HEK293 (cell line): Measurements from ENCODE around the gene ACTN4.
A peak's percentile ranks its signal among the peaks of the same experiment; 100 is the strongest.

Source experiments
- CTCF ChIA-PET: fragments of 350-600 bp; formaldehyde crosslinking; extraction: SDS; loops from one replicate; lab custom pipeline; 2021; ENCODE audit warnings: antibody characterized with exemption; lab: Yijun Ruan, JAX
- POLR2A ChIA-PET: fragments of 300-600 bp; formaldehyde crosslinking; extraction: SDS; loops from one replicate; lab custom pipeline; 2020; ENCODE audit warnings: antibody characterized with exemption, inconsistent platforms; lab: Yijun Ruan, JAX
- H3K27ac ChIP-seq: fragments of 200-500 bp; sonication (Bioruptor generic); 2 replicates; pipeline ENCODE4 v1.5.1; 2014; ENCODE audit warnings: low read depth, low read length, control low read depth, inconsistent platforms; ENCODE audit errors: extremely low read depth
- H3K36me3 ChIP-seq, 2 experiments: fragments of 200-500 bp in 1 of 2; sonication (Bioruptor generic) in 1 of 2; 1 replicate in 1 of 2; 2 replicates in 1 of 2; pipeline ENCODE4 v1.5.1; 2014 to 2017; ENCODE audit warnings: inconsistent platforms in 2 of 2, low read length in 2 of 2; ENCODE audit not compliant: control insufficient read depth in 2 of 2, insufficient read depth in 1 of 2
- H3K4me1 ChIP-seq: fragments of 200-500 bp; sonication (Bioruptor generic); 2 replicates; pipeline ENCODE4 v1.5.1; 2014; ENCODE audit warnings: mild to moderate bottlenecking, low read length, inconsistent platforms; ENCODE audit not compliant: control insufficient read depth, insufficient read depth
- H3K4me3 ChIP-seq: 2 replicates; pipeline ENCODE4 v1.5.1; 2011; ENCODE audit warnings: low read depth, mild to moderate bottlenecking, control low read depth, low read length, moderate library complexity
- H3K9me3 ChIP-seq: fragments of 200-500 bp; sonication (Bioruptor generic); 2 replicates; pipeline ENCODE4 v1.5.1; 2014; ENCODE audit warnings: low read depth, low read length, inconsistent platforms; ENCODE audit not compliant: control insufficient read depth, insufficient read depth
- INSM2 ChIP-seq: fragments of 450-650 bp; formaldehyde crosslinking; IDR thresholded peaks from 2 replicates; pipeline ENCODE4 v1.5.1; 2016; ENCODE audit warnings: missing biosample characterization, missing genetic modification characterization
- OVOL3 ChIP-seq: fragments of 450-650 bp; formaldehyde crosslinking; IDR thresholded peaks from 2 replicates; pipeline ENCODE4 v1.5.1; 2016; ENCODE audit warnings: missing biosample characterization, missing genetic modification characterization
- SETDB1 ChIP-seq: IDR thresholded peaks from one replicate; pipeline ENCODE4 v1.6.1; 2017; ENCODE audit warnings: mild to moderate bottlenecking, low read length, moderate library complexity, mixed read lengths; ENCODE audit not compliant: insufficient read length
- TRIM28 ChIP-seq: IDR thresholded peaks from 2 replicates; pipeline ENCODE4 v1.6.1; 2011; ENCODE audit warnings: low read length, control low read depth, borderline replicate concordance
- YY1 ChIP-seq: fragments of 450-650 bp; formaldehyde crosslinking; IDR thresholded peaks from 2 replicates; pipeline ENCODE4 v1.5.1; 2018; ENCODE audit warnings: missing biosample characterization, missing genetic modification characterization
- YY2 ChIP-seq: fragments of 450-650 bp; formaldehyde crosslinking; IDR thresholded peaks from 2 replicates; pipeline ENCODE4 v1.5.1; 2016; ENCODE audit warnings: missing biosample characterization, missing genetic modification characterization
- ZBTB20 ChIP-seq: fragments of 450-650 bp; formaldehyde crosslinking; IDR thresholded peaks from 2 replicates; pipeline ENCODE4 v1.5.1; 2016; ENCODE audit warnings: missing biosample characterization, missing genetic modification characterization
- ZBTB21 ChIP-seq: fragments of 450-650 bp; formaldehyde crosslinking; IDR thresholded peaks from 2 replicates; pipeline ENCODE4 v1.5.1; 2017; ENCODE audit warnings: missing biosample characterization, missing genetic modification characterization
- ZNF174 ChIP-seq: fragments of 450-650 bp; formaldehyde crosslinking; IDR thresholded peaks from 2 replicates; pipeline ENCODE4 v1.5.0; 2017; ENCODE audit warnings: missing biosample characterization, mild to moderate bottlenecking, missing genetic modification characterization
- ZNF26 ChIP-seq: fragments of 450-650 bp; formaldehyde crosslinking; IDR thresholded peaks from 2 replicates; pipeline ENCODE4 v1.5.1; 2016; ENCODE audit warnings: missing biosample characterization, missing genetic modification characterization
- ZNF302 ChIP-seq: fragments of 450-650 bp; formaldehyde crosslinking; IDR thresholded peaks from 2 replicates; pipeline ENCODE4 v1.5.1; 2016; ENCODE audit warnings: missing biosample characterization, missing genetic modification characterization, low read depth
- ZNF335 ChIP-seq: fragments of 450-650 bp; formaldehyde crosslinking; conservative IDR thresholded peaks from 2 replicates; pipeline ENCODE4 v1.5.1; 2016; ENCODE audit warnings: missing biosample characterization, missing genetic modification characterization
- ZNF416 ChIP-seq: fragments of 450-650 bp; formaldehyde crosslinking; IDR thresholded peaks from 2 replicates; pipeline ENCODE4 v1.5.1; 2016; ENCODE audit warnings: missing biosample characterization, missing genetic modification characterization
- ZNF426 ChIP-seq: fragments of 450-650 bp; formaldehyde crosslinking; IDR thresholded peaks from 2 replicates; pipeline ENCODE4 v1.5.1; 2017; ENCODE audit warnings: missing biosample characterization, missing genetic modification characterization, mild to moderate bottlenecking, inconsistent platforms, moderate library complexity
- ZNF433 ChIP-seq: fragments of 450-650 bp; formaldehyde crosslinking; IDR thresholded peaks from 2 replicates; pipeline ENCODE4 v1.5.1; 2016; ENCODE audit warnings: missing biosample characterization, missing genetic modification characterization, low read depth
- ZNF510 ChIP-seq: fragments of 450-650 bp; formaldehyde crosslinking; IDR thresholded peaks from 2 replicates; pipeline ENCODE4 v1.5.1; 2018; ENCODE audit warnings: mild to moderate bottlenecking, missing genetic modification characterization, missing biosample characterization; ENCODE audit not compliant: insufficient replicate concordance
- ZNF621 ChIP-seq: fragments of 450-650 bp; formaldehyde crosslinking; IDR thresholded peaks from 2 replicates; pipeline ENCODE4 v1.5.1; 2017; ENCODE audit warnings: missing biosample characterization, missing genetic modification characterization
- ZNF623 ChIP-seq: fragments of 450-650 bp; formaldehyde crosslinking; IDR thresholded peaks from 2 replicates; pipeline ENCODE4 v1.5.1; 2016; ENCODE audit warnings: missing biosample characterization, missing genetic modification characterization
- ZNF654 ChIP-seq: fragments of 450-650 bp; formaldehyde crosslinking; IDR thresholded peaks from 2 replicates; pipeline ENCODE4 v1.5.1; 2016; ENCODE audit warnings: low read depth, missing biosample characterization, missing genetic modification characterization
- ZNF660 ChIP-seq: fragments of 450-650 bp; IDR thresholded peaks from 2 replicates; pipeline ENCODE4 v1.5.1; 2018; ENCODE audit warnings: missing biosample characterization, mild to moderate bottlenecking, missing genetic modification characterization
- ZNF670 ChIP-seq: fragments of 450-650 bp; formaldehyde crosslinking; IDR thresholded peaks from 2 replicates; pipeline ENCODE4 v1.5.1; 2016; ENCODE audit warnings: missing biosample characterization, missing genetic modification characterization, low read depth
- ZNF76 ChIP-seq: fragments of 450-650 bp; formaldehyde crosslinking; IDR thresholded peaks from 2 replicates; pipeline ENCODE4; 2016; ENCODE audit warnings: low read depth, missing biosample characterization, missing genetic modification characterization, borderline replicate concordance
- ZNF785 ChIP-seq: fragments of 450-650 bp; formaldehyde crosslinking; IDR thresholded peaks from 2 replicates; pipeline ENCODE4 v1.5.1; 2016; ENCODE audit warnings: missing biosample characterization, missing genetic modification characterization
- ZNF843 ChIP-seq: fragments of 450-650 bp; formaldehyde crosslinking; IDR thresholded peaks from 2 replicates; pipeline ENCODE4 v1.5.1; 2016; ENCODE audit warnings: missing biosample characterization, missing genetic modification characterization
- TF ChIP-seq, protein P1 (sequence below): fragments of 450-650 bp; formaldehyde crosslinking; IDR thresholded peaks from 2 replicates; pipeline ENCODE4 v1.5.1; 2016; ENCODE audit warnings: missing biosample characterization, missing genetic modification characterization
- TF ChIP-seq, protein P2 (sequence below): fragments of 450-650 bp; formaldehyde crosslinking; IDR thresholded peaks from 2 replicates; pipeline ENCODE4 v1.5.1; 2017; ENCODE audit warnings: missing biosample characterization, missing genetic modification characterization
- TF ChIP-seq, protein P3 (sequence below): fragments of 450-650 bp; formaldehyde crosslinking; IDR thresholded peaks from 2 replicates; pipeline ENCODE4 v1.5.1; 2016; ENCODE audit warnings: missing biosample characterization, missing genetic modification characterization
- TF ChIP-seq, protein P4 (sequence below): fragments of 450-650 bp; formaldehyde crosslinking; IDR thresholded peaks from 2 replicates; pipeline ENCODE4 v1.5.1; 2017; ENCODE audit warnings: missing biosample characterization, missing genetic modification characterization

The ACTN4 gene

DNA sequence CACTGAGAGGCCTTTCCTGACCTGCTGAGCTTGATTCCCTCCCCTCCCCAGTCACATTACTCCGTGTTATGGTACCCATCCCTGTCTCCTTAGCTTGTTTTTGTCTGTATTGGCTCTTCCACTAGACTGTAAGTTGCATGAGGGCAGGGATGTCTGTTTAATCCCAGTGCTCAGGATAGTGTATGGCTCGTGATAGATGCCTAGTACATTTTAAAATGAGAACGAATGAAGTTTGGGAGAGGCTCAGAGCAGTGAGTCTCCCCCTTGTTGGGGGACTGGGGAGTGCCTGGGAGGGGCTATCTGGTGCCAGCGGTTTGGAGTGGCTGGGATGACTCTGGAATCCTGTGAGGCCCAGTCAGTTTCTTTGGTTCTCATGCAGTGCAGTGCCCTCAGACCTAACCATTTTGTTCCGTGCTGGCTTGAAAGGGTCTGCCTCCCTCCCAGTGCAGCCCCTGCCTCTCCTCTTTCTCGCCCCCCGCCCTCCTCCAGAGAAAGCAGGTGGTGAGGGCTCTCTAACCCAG lies 35.5 kb downstream of the ACTN4 start:
- ChIA-PET CTCF (interaction anchor here (0.5 to 2.9 kb wide), 9 partner anchors 11 to 794 kb away, joined by 3 to 12 read pairs (median 4); no protein-coding TSS in a partner anchor), POLR2A (interaction anchor here (0.6 to 2.3 kb wide), 23 partner anchors 9 to 295 kb away, joined by 3 to 63 read pairs (median 4); partner anchors contain the start of genes ACTN4, EIF3K, FAM98C and GGN)
- peaks cover 41% of the 10 kb centered on the region for H3K4me1 ChIP-seq
- 0 out of 2 replicates have a peak, but pooled peaks have one; percentile 36 for TF ChIP-seq OVOL3
- TF ChIP-seq ZNF416 (tag by site-specific recombination) = no peak
- TF ChIP-seq ZBTB21 (tag by site-specific recombination) = no peak
- TF ChIP-seq, protein P1, sequence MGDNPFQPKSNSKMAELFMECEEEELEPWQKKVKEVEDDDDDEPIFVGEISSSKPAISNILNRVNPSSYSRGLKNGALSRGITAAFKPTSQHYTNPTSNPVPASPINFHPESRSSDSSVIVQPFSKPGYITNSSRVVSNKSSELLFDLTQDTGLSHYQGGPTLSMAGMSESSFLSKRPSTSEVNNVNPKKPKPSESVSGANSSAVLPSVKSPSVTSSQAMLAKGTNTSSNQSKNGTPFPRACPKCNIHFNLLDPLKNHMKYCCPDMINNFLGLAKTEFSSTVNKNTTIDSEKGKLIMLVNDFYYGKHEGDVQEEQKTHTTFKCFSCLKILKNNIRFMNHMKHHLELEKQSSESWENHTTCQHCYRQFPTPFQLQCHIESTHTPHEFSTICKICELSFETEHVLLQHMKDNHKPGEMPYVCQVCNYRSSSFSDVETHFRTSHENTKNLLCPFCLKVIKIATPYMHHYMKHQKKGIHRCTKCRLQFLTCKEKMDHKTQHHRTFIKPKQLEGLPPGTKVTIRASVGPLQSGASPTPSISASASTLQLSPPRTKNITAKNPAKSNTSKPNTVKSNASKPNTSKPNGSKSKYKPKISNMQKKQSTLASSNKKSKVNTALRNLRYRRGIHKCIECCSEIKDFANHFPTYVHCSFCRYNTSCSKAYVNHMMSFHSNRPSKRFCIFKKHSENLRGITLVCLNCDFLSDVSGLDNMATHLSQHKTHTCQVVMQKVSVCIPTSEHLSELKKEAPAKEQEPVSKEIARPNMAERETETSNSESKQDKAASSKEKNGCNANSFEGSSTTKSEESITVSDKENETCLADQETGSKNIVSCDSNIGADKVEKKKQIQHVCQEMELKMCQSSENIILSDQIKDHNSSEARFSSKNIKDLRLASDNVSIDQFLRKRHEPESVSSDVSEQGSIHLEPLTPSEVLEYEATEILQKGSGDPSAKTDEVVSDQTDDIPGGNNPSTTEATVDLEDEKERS (tag by site-specific recombination) = peak; percentile 91; the same call in 1 of the 2 replicates
- TF ChIP-seq ZBTB20 (tag by site-specific recombination) = no peak
- TF ChIP-seq ZNF621 = no peak
- TF ChIP-seq, protein P2, sequence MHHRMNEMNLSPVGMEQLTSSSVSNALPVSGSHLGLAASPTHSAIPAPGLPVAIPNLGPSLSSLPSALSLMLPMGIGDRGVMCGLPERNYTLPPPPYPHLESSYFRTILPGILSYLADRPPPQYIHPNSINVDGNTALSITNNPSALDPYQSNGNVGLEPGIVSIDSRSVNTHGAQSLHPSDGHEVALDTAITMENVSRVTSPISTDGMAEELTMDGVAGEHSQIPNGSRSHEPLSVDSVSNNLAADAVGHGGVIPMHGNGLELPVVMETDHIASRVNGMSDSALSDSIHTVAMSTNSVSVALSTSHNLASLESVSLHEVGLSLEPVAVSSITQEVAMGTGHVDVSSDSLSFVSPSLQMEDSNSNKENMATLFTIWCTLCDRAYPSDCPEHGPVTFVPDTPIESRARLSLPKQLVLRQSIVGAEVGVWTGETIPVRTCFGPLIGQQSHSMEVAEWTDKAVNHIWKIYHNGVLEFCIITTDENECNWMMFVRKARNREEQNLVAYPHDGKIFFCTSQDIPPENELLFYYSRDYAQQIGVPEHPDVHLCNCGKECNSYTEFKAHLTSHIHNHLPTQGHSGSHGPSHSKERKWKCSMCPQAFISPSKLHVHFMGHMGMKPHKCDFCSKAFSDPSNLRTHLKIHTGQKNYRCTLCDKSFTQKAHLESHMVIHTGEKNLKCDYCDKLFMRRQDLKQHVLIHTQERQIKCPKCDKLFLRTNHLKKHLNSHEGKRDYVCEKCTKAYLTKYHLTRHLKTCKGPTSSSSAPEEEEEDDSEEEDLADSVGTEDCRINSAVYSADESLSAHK (tag by site-specific recombination) = no peak
- TF ChIP-seq, protein P3, sequence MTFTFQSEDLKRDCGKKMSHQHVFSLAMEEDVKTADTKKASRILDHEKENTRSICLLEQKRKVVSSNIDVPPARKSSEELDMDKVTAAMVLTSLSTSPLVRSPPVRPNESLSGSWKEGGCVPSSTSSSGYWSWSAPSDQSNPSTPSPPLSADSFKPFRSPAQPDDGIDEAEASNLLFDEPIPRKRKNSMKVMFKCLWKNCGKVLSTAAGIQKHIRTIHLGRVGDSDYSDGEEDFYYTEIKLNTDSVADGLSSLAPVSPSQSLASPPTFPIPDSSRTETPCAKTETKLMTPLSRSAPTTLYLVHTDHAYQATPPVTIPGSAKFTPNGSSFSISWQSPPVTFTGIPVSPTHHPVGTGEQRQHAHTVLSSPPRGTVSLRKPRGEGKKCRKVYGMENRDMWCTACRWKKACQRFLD = no peak
- TF ChIP-seq, protein P4, sequence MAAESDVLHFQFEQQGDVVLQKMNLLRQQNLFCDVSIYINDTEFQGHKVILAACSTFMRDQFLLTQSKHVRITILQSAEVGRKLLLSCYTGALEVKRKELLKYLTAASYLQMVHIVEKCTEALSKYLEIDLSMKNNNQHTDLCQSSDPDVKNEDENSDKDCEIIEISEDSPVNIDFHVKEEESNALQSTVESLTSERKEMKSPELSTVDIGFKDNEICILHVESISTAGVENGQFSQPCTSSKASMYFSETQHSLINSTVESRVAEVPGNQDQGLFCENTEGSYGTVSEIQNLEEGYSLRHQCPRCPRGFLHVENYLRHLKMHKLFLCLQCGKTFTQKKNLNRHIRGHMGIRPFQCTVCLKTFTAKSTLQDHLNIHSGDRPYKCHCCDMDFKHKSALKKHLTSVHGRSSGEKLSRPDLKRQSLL (tag by site-specific recombination) = 0 out of 2 replicates have a peak, but pooled peaks have one; percentile 22
- no peak for TF ChIP-seq ZNF335
- TF ChIP-seq TRIM28 = peak; percentile 43; the same call in 1 of the 2 replicates
- peak; percentile 25; the same call in 1 of the 2 replicates for TF ChIP-seq ZNF26 (tag by site-specific recombination)
- TF ChIP-seq ZNF670 = no peak
- no peak for TF ChIP-seq INSM2
- TF ChIP-seq ZNF660 = no peak
- no peak for TF ChIP-seq ZNF510 (tag by site-specific recombination)
- no peak for TF ChIP-seq ZNF426 (tag by site-specific recombination)
- TF ChIP-seq YY2 (tag by site-specific recombination) = no peak
- TF ChIP-seq ZNF654 (tag by site-specific recombination) = no peak
- TF ChIP-seq ZNF433 = no peak
- no peak for TF ChIP-seq ZNF843 (tag by site-specific recombination)
- peak; percentile 27 for TF ChIP-seq SETDB1
- no peak for TF ChIP-seq ZNF785 (tag by site-specific recombination)
- no peak for TF ChIP-seq YY1 (tag by site-specific recombination)
- TF ChIP-seq ZNF623 (tag by site-specific recombination) = no peak
- no peak for TF ChIP-seq ZNF76 (tag by site-specific recombination)
- TF ChIP-seq ZNF302 = no peak
- no peak for TF ChIP-seq ZNF174 (tag by site-specific recombination)

More for the DNA sequence above, 35.5 kb downstream of the ACTN4 start:
- H3K36me3 ChIP-seq = peaks cover 6 to 27% of the 10 kb centered on the region in 2 experiments
- H3K9me3 ChIP-seq = no peaks in the 10 kb centered on the region
- no peak overlapping the region for H3K4me3 ChIP-seq
- peak overlapping the region; percentile 98 for H3K27ac ChIP-seq
